Keratinocyte (primary cell): ENCODE data around the gene SMR3A. TPM values are rescaled to one million over a fixed set of nuclear protein-coding genes. Genes with fewer than 3 reads are reported as not detected.

ENCODE experiments used
- DNase-seq: peaks from one replicate; pipeline ENCODE4 v3.0.0-alpha.2; 2011; ENCODE audit warnings: low read depth, missing footprints, low spot score
- FAIRE-seq: peaks from 2 replicates; lab custom pipeline; 2011; peaks lifted over from hg19 to GRCh38; lab: Jason Lieb, UNC
- H2AFZ ChIP-seq: 2 replicates; pipeline ENCODE4 v1.6.0; 2012; ENCODE audit warnings: low read length, control low read depth, inconsistent platforms; ENCODE audit not compliant: control insufficient read depth
- H3K27ac ChIP-seq: 2 replicates; pipeline ENCODE4 v1.5.1; 2011; ENCODE audit warnings: low read length; ENCODE audit not compliant: control insufficient read depth, insufficient read depth
- H3K27me3 ChIP-seq: 3 replicates; pipeline ENCODE4 v1.6.0; 2011; ENCODE audit warnings: low read length; ENCODE audit not compliant: control insufficient read depth, insufficient read depth; ENCODE audit errors: extremely low read depth
- H3K36me3 ChIP-seq, 2 experiments: 2 replicates in 1 of 2; 3 replicates in 1 of 2; pipeline ENCODE4 v1.5.1; 2011; ENCODE audit warnings: low read length in 2 of 2, mild to moderate bottlenecking in 1 of 2; ENCODE audit not compliant: control insufficient read depth in 2 of 2, insufficient read depth in 2 of 2; ENCODE audit errors: extremely low read depth in 1 of 2
- H3K4me1 ChIP-seq: 3 replicates; pipeline ENCODE4 v1.5.1; 2011; ENCODE audit warnings: low read length; ENCODE audit not compliant: control insufficient read depth, insufficient read depth; ENCODE audit errors: extremely low read depth
- H3K4me2 ChIP-seq: 3 replicates; pipeline ENCODE4 v1.6.0; 2011; ENCODE audit warnings: low read depth, low read length; ENCODE audit not compliant: control insufficient read depth, insufficient read depth; ENCODE audit errors: extremely low read depth
- H3K4me3 ChIP-seq, 3 experiments: fragments of 200-600 bp in 1 of 3; sonication (generic) in 1 of 3; 2 replicates in 2 of 3; 3 replicates in 1 of 3; pipeline ENCODE4 v1.5.1; 2011 to 2016; ENCODE audit warnings: low read length in 3 of 3, mild to moderate bottlenecking in 3 of 3, control low read depth in 2 of 3, inconsistent platforms in 1 of 3, low read depth in 1 of 3, mixed read lengths in 1 of 3, mixed run types in 1 of 3, moderate library complexity in 1 of 3; ENCODE audit not compliant: control insufficient read depth in 2 of 3, insufficient read depth in 2 of 3; ENCODE audit errors: extremely low read depth in 1 of 3
- H3K79me2 ChIP-seq: 2 replicates; pipeline ENCODE4 v1.6.0; 2012; ENCODE audit warnings: low read length; ENCODE audit not compliant: control insufficient read depth, insufficient read depth
- H3K9ac ChIP-seq: 3 replicates; pipeline ENCODE4 v1.6.0; 2011; ENCODE audit warnings: low read length; ENCODE audit not compliant: control insufficient read depth, insufficient read depth; ENCODE audit errors: extremely low read depth
- H3K9me1 ChIP-seq: 3 replicates; pipeline ENCODE4 v1.6.0; 2011; ENCODE audit warnings: low read length; ENCODE audit not compliant: control insufficient read depth, insufficient read depth; ENCODE audit errors: extremely low read depth
- H3K9me3 ChIP-seq: 2 replicates; pipeline ENCODE4 v1.5.1; 2012; ENCODE audit warnings: low read depth, low read length; ENCODE audit not compliant: control insufficient read depth
- H4K20me1 ChIP-seq: 3 replicates; pipeline ENCODE4 v1.6.0; 2011; ENCODE audit warnings: low read length; ENCODE audit not compliant: control insufficient read depth, insufficient read depth; ENCODE audit errors: extremely low read depth
- CTCF ChIP-seq, 3 experiments: IDR thresholded peaks in 1 of 3; conservative IDR thresholded peaks in 1 of 3; optimal IDR thresholded peaks in 1 of 3; 2 replicates in 2 of 3; 3 replicates in 1 of 3; pipeline versions ENCODE3 to v1.5.1; 2011; ENCODE audit warnings: low read length in 3 of 3, mild to moderate bottlenecking in 3 of 3, moderate library complexity in 2 of 3, control low read depth in 1 of 3, inconsistent platforms in 1 of 3; ENCODE audit not compliant: insufficient read depth in 2 of 3; ENCODE audit errors: extremely low read depth in 1 of 3
- EZH2 ChIP-seq: IDR thresholded peaks from one replicate; pipeline ENCODE4 v1.6.1; 2012; ENCODE audit warnings: inconsistent platforms, mild to moderate bottlenecking, low read length, moderate library complexity
- dilution Hi-C: fragments of 300-500 bp; cut with MboI; formaldehyde crosslinking; loops from one replicate; pipeline ENCODE4 v1.7.0; 2020; ENCODE audit warnings: low sequenced_read_pairs; ENCODE audit not compliant: extremely low pct_ligation_motif_present
- polyA plus RNA-seq, 5 experiments: library from polyadenylated mRNA; depleted of rRNA in 3 of 5; stranded (reverse) in 3 of 5; stranded (forward) in 1 of 5; unstranded in 1 of 5; fragments of >200 nt; gene quantifications; 1 replicate in 1 of 5; 2 replicates in 3 of 5; 3 replicates in 1 of 5; pipeline versions ENCODE4 v1.2.1 to v1.2.3, GENCODE V29; 2011 to 2012; ENCODE audit warnings: missing spikeins in 2 of 5, low read depth in 1 of 5, low replicate concordance in 1 of 5

Gene SMR3A
- polyA plus RNA-seq, 1 donor (not counting 4 experiments of a cell fraction or from before 2014, with no cell fraction given), result not detected

- dilution Hi-C loops, result no loop called here
- Histone ChIP-seq H3K4me1 (no peaks in the 10 kb centered on the region), H2AFZ (no peak overlapping the region), H3K9me3 (no peaks in the 10 kb centered on the region), H3K9ac (no peak overlapping the region), H3K27ac (no peak overlapping the region), H3K9me1 (no peaks in the 10 kb centered on the region), H3K36me3 (no peaks in the 10 kb centered on the region), H4K20me1 (no peaks in the 10 kb centered on the region), H3K27me3 (no peaks in the 10 kb centered on the region), H3K4me2 (no peak overlapping the region), H3K79me2 (no peaks in the 10 kb centered on the region), H3K4me3 (no peak overlapping the region)
- DNase-seq, result no peak
- TF ChIP-seq CTCF (optimal IDR thresholded peaks at IDR 0.05 in 1 of 3, IDR thresholded peaks at IDR 0.05 in 1 of 3, conservative IDR thresholded peaks at IDR 0.05 in 1 of 3; ENCODE audit: extremely low read depth in 1 of 3, insufficient read depth in 2 of 3, low read length in 3 of 3), result no peak
- no peak for TF ChIP-seq EZH2
- FAIRE-seq, result no peak
These were observed 20.0 kb downstream of the SMR3A start for GRCh38 chr4:70380578-70380977.

- Histone ChIP-seq H3K9ac (no peak within 1 kb of the TSS), H3K36me3 (no peaks in the 10 kb centered on the region), H3K27me3 (no peaks in the 10 kb centered on the region), H2AFZ (no peak within 1 kb of the TSS), H3K4me2 (no peak within 1 kb of the TSS), H3K79me2 (no peaks in the 10 kb centered on the region), H3K9me3 (no peaks in the 10 kb centered on the region), H3K27ac (no peak within 1 kb of the TSS), H3K4me1 (no peaks in the 10 kb centered on the region), H4K20me1 (no peaks in the 10 kb centered on the region), H3K4me3 (no peak within 1 kb of the TSS), H3K9me1 (no peaks in the 10 kb centered on the region)
- no peak for DNase-seq
- dilution Hi-C loops, result no loop called here
- TF ChIP-seq CTCF (optimal IDR thresholded peaks at IDR 0.05 in 1 of 3, IDR thresholded peaks at IDR 0.05 in 1 of 3, conservative IDR thresholded peaks at IDR 0.05 in 1 of 3; ENCODE audit: extremely low read depth in 1 of 3, insufficient read depth in 2 of 3, low read length in 3 of 3) (no peak), EZH2 (no peak)
- FAIRE-seq, result no peak
These were observed 22.2 kb downstream of the SMR3A start, which contains the start of gene SMR3B for GRCh38 chr4:70382691-70383181. Gene SMR3B (plus strand): TSS chr4:70383131. CDS start chr4:70384511, 1,380 bp downstream.
